NCI-H446 treated with DMSO at 0.1 percent for 48 hours (cell line): ENCODE data around the gene SNORC.
"Not testable (repeated sequence)": the region's sequence is repeated elsewhere in the genome, so short reads cannot be mapped to it uniquely, and the experiment has no call there.

ENCODE experiments used
- DNase-seq: peaks from one replicate; lab custom pipeline; 2025; lab: John Stamatoyannopoulos, UW

The SNORC gene

GRCh38 chr2:232870018-232870765 lies at the start of gene SNORC:
Gene SNORC, plus strand, starts transcription at chr2:232870264. Its CDS starts 78 bp downstream, at chr2:232870342.
- DNase-seq, result no peak

- no peak for DNase-seq
Measured at GRCh38 chr2:232829988-232830387, 40.1 kb upstream of the SNORC start.

- DNase-seq, result no peak
Measured at GRCh38 chr2:232831496-232831895, 38.6 kb upstream of the SNORC start.

- no peak for DNase-seq
Measured at GRCh38 chr2:232833830-232834229, 36.2 kb upstream of the SNORC start.

- DNase-seq, result no peak
Measured at GRCh38 chr2:232835687-232836208, 34.3 kb upstream of the SNORC start.

- DNase-seq, result no peak
Measured at GRCh38 chr2:232836934-232837333, 33.1 kb upstream of the SNORC start.

- DNase-seq, result no peak
Measured at GRCh38 chr2:232838406-232838874, 31.6 kb upstream of the SNORC start.

GRCh38 chr2:232839411-232840079 lies 30.5 kb upstream of the SNORC start:
- DNase-seq, result no peak

- DNase-seq, result no peak
Measured at GRCh38 chr2:232842689-232843088, 27.4 kb upstream of the SNORC start.

GRCh38 chr2:232843834-232844233 lies 26.2 kb upstream of the SNORC start:
- DNase-seq, result no peak

- DNase-seq, result no peak
Measured at GRCh38 chr2:232846055-232846454, 24.0 kb upstream of the SNORC start.

GRCh38 chr2:232850039-232850438 lies 20.0 kb upstream of the SNORC start:
- no peak for DNase-seq

GRCh38 chr2:232852081-232852480 lies 18.0 kb upstream of the SNORC start:
- not testable (repeated sequence) for DNase-seq

- no peak for DNase-seq
Measured at GRCh38 chr2:232852676-232853075, 17.4 kb upstream of the SNORC start.

GRCh38 chr2:232854082-232854481 lies 16.0 kb upstream of the SNORC start:
- DNase-seq, result no peak

- no peak for DNase-seq
Measured at GRCh38 chr2:232857158-232857563, 12.9 kb upstream of the SNORC start.

- no peak for DNase-seq
Measured at GRCh38 chr2:232859385-232859916, 10.6 kb upstream of the SNORC start.

- DNase-seq, result no peak
Measured at GRCh38 chr2:232860593-232861241, 9.3 kb upstream of the SNORC start.

- DNase-seq, result no peak
Measured at GRCh38 chr2:232861353-232861752, 8.7 kb upstream of the SNORC start.

- DNase-seq, result no peak
Measured at GRCh38 chr2:232863996-232864395, 6.1 kb upstream of the SNORC start.

- DNase-seq, result no peak
Measured at GRCh38 chr2:232865165-232865564, 4.9 kb upstream of the SNORC start.

- DNase-seq, result no peak
Measured at GRCh38 chr2:232866104-232866503, 4.0 kb upstream of the SNORC start.
